ENCODE results near the gene WNT7B. TPM values are rescaled to one million over a fixed set of nuclear protein-coding genes. Genes with fewer than 3 reads are reported as not detected.
A peak's percentile ranks its signal among the peaks of the same experiment; 100 is the strongest.

WNT7B gene
- total and polyA plus RNA-seq, 2 of the 8 experiments (the other 6 are each of a cell fraction or from before 2014, with no cell fraction given) = 0.14 to 0.24 TPM

DNA sequence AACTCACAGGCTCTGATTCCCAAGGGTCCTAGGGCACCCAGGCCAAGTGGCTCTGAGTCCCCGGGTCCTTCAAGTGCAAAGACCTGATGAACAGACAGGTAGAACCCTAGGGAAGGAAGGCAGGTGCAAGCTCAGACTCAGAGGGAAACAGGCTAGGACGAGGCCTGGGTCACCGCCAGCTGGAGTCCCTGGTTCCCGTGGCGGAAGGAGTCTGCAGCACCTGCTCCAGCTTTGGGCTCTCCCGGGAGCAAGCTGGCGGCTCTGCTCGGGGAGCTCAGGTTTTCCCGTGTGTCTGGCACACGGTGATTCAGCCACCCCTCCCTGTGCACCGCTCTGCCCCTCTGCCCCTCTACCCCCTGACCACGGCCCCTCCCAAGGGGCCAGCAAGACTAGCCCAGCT, 59.8 kb downstream of the WNT7B start:
- Histone ChIP-seq H2BK12ac (ENCODE audit: low read depth, low read length) (no peak overlapping the region), H2BK20ac (ENCODE audit: low read length) (no peak overlapping the region), H3K14ac (ENCODE audit: insufficient read length) (no peak overlapping the region), H3K4me3 (ENCODE audit: extremely low read depth in 1 of 4, insufficient read depth in 2 of 4, low read depth in 3 of 4, low read length in 4 of 4) (no peak overlapping the region), H2BK5ac (ENCODE audit: low read depth, low read length) (no peak overlapping the region), H2BK120ac (replicated peaks; ENCODE audit: low read depth, low read length) (no peak overlapping the region), H3K4me1 (replicated peaks in 1 of 4; ENCODE audit: control insufficient read depth in 3 of 4, insufficient read depth in 4 of 4, low read length in 3 of 4) (no peaks in the 10 kb centered on the region; a peak in 1 of 7 replicates), H3K9me3 (ENCODE audit: insufficient read depth in 2 of 2, low read depth in 1 of 2, low read length in 1 of 2) (peaks cover 0 to 4% of the 10 kb centered on the region in 2 experiments; a peak in 1 of 4 replicates), H3K56ac (replicated peaks; ENCODE audit: insufficient read length, low read depth, low read length) (no peak overlapping the region), H3K79me2 (ENCODE audit: control insufficient read depth in 1 of 2, insufficient read depth in 2 of 2, low read length in 2 of 2) (no peaks in the 10 kb centered on the region), H3K23ac (ENCODE audit: insufficient read length) (no peak overlapping the region), H2BK15ac (ENCODE audit: low read length) (no peak overlapping the region), H3K18ac (ENCODE audit: extremely low read depth, low read length) (no peak overlapping the region; the same call in 1 of the 2 replicates), H3K36me3 (ENCODE audit: control insufficient read depth in 2 of 4, insufficient read depth in 4 of 4, low read length in 3 of 4) (no peaks in the 10 kb centered on the region), H2AK5ac (ENCODE audit: low read depth, low read length) (no peak overlapping the region), H4K8ac (ENCODE audit: extremely low read depth, insufficient read depth, low read length) (peak overlapping the region; percentile 14; the same call in 1 of the 2 replicates), H4K91ac (replicated peaks; ENCODE audit: insufficient read length, low read length) (no peak overlapping the region), H3K27ac (ENCODE audit: low read depth, low read length) (no peak overlapping the region), H4K5ac (ENCODE audit: insufficient read length, low read depth, low read length) (no peak overlapping the region), H3K79me1 (ENCODE audit: low read depth, low read length) (no peaks in the 10 kb centered on the region), H3K4me2 (ENCODE audit: insufficient read depth in 1 of 2, low read depth in 2 of 2, low read length in 2 of 2) (no peak overlapping the region), H3K4ac (replicated peaks; ENCODE audit: insufficient read length, low read depth, low read length) (no peak overlapping the region), H3K23me2 (ENCODE audit: low read depth, low read length) (no peaks in the 10 kb centered on the region), H2AFZ (ENCODE audit: low read length) (no peak overlapping the region), H3K27me3 (replicated peaks in 1 of 4; ENCODE audit: control insufficient read depth in 3 of 4, extremely low read depth in 1 of 4, insufficient read depth in 3 of 4, low read length in 3 of 4) (no peaks in the 10 kb centered on the region), H3K9ac (replicated peaks in 1 of 4; ENCODE audit: extremely low read depth in 1 of 4, low read depth in 3 of 4, low read length in 3 of 4) (no peak overlapping the region), H4K20me1 (replicated peaks in 1 of 2; ENCODE audit: control insufficient read depth in 1 of 2, insufficient read depth in 2 of 2, low read length in 2 of 2) (no peaks in the 10 kb centered on the region)
- CTCF ChIA-PET (ENCODE audit: partially characterized antibody) = interaction anchor here (1.0 to 1.2 kb wide), 3 partner anchors 24 to 212 kb away, joined by 3 to 4 read pairs (median 3); no protein-coding TSS in a partner anchor
- POLR2A ChIA-PET (ENCODE audit: partially characterized antibody) = interaction anchor here (0.7 kb wide), 1 partner anchor 9 kb away, joined by 3 read pairs; no protein-coding TSS in a partner anchor
- no peak for DNase-seq (ENCODE audit: low read depth in 1 of 2, low spot score in 2 of 2)
- 96% methylated on average over 10 of the region's 12 CpGs; no CpG with 5 or more reads in 1 of the 2 experiments for WGBS, 2 experiments (ENCODE audit: extremely low coverage in 1 of 2, insufficient coverage in 1 of 2, insufficient read length in 1 of 2, insufficient replicate concordance in 2 of 2, low coverage in 1 of 2, low lambda C conversion rate in 2 of 2, missing lambda C conversion rate in 1 of 2)
- FAIRE-seq = no peak
- TF ChIP-seq JUND (IDR thresholded peaks at IDR 0.05; ENCODE audit: low read length) = no peak
- TF ChIP-seq, protein P1, sequence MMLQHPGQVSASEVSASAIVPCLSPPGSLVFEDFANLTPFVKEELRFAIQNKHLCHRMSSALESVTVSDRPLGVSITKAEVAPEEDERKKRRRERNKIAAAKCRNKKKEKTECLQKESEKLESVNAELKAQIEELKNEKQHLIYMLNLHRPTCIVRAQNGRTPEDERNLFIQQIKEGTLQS (IDR thresholded peaks at IDR 0.05; ENCODE audit: insufficient read depth, low read depth, low read length) = no peak
- TF ChIP-seq TBP (IDR thresholded peaks at IDR 0.05; ENCODE audit: low read depth, low read length) = no peak
- TF ChIP-seq, protein P2, sequence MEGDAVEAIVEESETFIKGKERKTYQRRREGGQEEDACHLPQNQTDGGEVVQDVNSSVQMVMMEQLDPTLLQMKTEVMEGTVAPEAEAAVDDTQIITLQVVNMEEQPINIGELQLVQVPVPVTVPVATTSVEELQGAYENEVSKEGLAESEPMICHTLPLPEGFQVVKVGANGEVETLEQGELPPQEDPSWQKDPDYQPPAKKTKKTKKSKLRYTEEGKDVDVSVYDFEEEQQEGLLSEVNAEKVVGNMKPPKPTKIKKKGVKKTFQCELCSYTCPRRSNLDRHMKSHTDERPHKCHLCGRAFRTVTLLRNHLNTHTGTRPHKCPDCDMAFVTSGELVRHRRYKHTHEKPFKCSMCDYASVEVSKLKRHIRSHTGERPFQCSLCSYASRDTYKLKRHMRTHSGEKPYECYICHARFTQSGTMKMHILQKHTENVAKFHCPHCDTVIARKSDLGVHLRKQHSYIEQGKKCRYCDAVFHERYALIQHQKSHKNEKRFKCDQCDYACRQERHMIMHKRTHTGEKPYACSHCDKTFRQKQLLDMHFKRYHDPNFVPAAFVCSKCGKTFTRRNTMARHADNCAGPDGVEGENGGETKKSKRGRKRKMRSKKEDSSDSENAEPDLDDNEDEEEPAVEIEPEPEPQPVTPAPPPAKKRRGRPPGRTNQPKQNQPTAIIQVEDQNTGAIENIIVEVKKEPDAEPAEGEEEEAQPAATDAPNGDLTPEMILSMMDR (IDR thresholded peaks at IDR 0.05; ENCODE audit: control extremely low read depth in 1 of 3, insufficient read depth in 1 of 3, low read depth in 1 of 3, low read length in 3 of 3) = no peak
- TF ChIP-seq PHF8 (conservative IDR thresholded peaks at IDR 0.05; ENCODE audit: low read depth, low read length) = no peak
- no peak for TF ChIP-seq BRCA1 (IDR thresholded peaks at IDR 0.05; ENCODE audit: low read depth, low read length)
